Measurements from ENCODE around the gene HTT. TPM values are rescaled to one million over a fixed set of nuclear protein-coding genes. Genes with fewer than 3 reads are reported as not detected.

The HTT gene
- polyA plus RNA-seq, 1 donor from 2014 or later = 11.5 TPM

- H3K9me3 ChIP-seq (ENCODE audit: low read length) = no peaks in the 10 kb centered on the region
- H3K4me3 ChIP-seq (ENCODE audit: low read length) = no peak overlapping the region
- H3F3A ChIP-seq (ENCODE audit: insufficient read depth, low read length, poor library complexity, severe bottlenecking) = no peaks in the 10 kb centered on the region
- H3K9me2 ChIP-seq (ENCODE audit: insufficient read depth, low read length) = no peaks in the 10 kb centered on the region
- no peaks in the 10 kb centered on the region for H3K27me3 ChIP-seq (ENCODE audit: insufficient read depth, low read depth, low read length)
- H3K27ac ChIP-seq (ENCODE audit: low read length) = no peak overlapping the region
- H3K9ac ChIP-seq (ENCODE audit: low read length) = no peak overlapping the region
- H2AFZ ChIP-seq (ENCODE audit: low read depth, low read length) = no peak overlapping the region
- TF ChIP-seq SMC3 (conservative IDR thresholded peaks at IDR 0.05; ENCODE audit: poor library complexity) (no peak), REST (IDR thresholded peaks at IDR 0.05; ENCODE audit: borderline replicate concordance) (no peak), EZH2 (IDR thresholded peaks at IDR 0.05; ENCODE audit: borderline replicate concordance, insufficient read depth, low read length, poor library complexity, severe bottlenecking) (no peak), TAF1 (IDR thresholded peaks at IDR 0.05; ENCODE audit: low read depth) (no peak), CTCF (IDR thresholded peaks at IDR 0.05; ENCODE audit: poor library complexity, severe bottlenecking) (no peak), POLR2AphosphoS5 (IDR thresholded peaks at IDR 0.05) (no peak)
- H3K4me2 ChIP-seq (ENCODE audit: low read length) = no peak overlapping the region
- H3K79me2 ChIP-seq (replicated peaks; ENCODE audit: insufficient read depth, low read length) = no peaks in the 10 kb centered on the region
- H4K20me1 ChIP-seq (ENCODE audit: insufficient read depth) = no peaks in the 10 kb centered on the region
- no peaks in the 10 kb centered on the region for H3K36me3 ChIP-seq (ENCODE audit: insufficient read depth, low read length)
Measured at GRCh38 chr4:3041192-3042142, 33.0 kb upstream of the HTT start.

GRCh38 chr4:3042226-3042625 is 32.3 kb upstream of the HTT start:
- Histone ChIP-seq H3F3A (ENCODE audit: insufficient read depth, low read length, poor library complexity, severe bottlenecking) (no peaks in the 10 kb centered on the region), H4K20me1 (ENCODE audit: insufficient read depth) (no peaks in the 10 kb centered on the region), H3K4me2 (ENCODE audit: low read length) (no peak overlapping the region), H3K4me3 (ENCODE audit: low read length) (no peak overlapping the region), H3K27me3 (ENCODE audit: insufficient read depth, low read depth, low read length) (no peaks in the 10 kb centered on the region), H3K27ac (ENCODE audit: low read length) (no peak overlapping the region), H3K79me2 (replicated peaks; ENCODE audit: insufficient read depth, low read length) (no peaks in the 10 kb centered on the region), H3K9me3 (ENCODE audit: low read length) (no peaks in the 10 kb centered on the region), H3K36me3 (ENCODE audit: insufficient read depth, low read length) (no peaks in the 10 kb centered on the region), H2AFZ (ENCODE audit: low read depth, low read length) (no peak overlapping the region), H3K9me2 (ENCODE audit: insufficient read depth, low read length) (no peaks in the 10 kb centered on the region), H3K9ac (ENCODE audit: low read length) (no peak overlapping the region)
- TF ChIP-seq REST (IDR thresholded peaks at IDR 0.05; ENCODE audit: borderline replicate concordance) (no peak), EP300 (conservative IDR thresholded peaks at IDR 0.05; ENCODE audit: poor library complexity, severe bottlenecking) (no peak), POLR2AphosphoS5 (IDR thresholded peaks at IDR 0.05) (no peak), CTCF (IDR thresholded peaks at IDR 0.05; ENCODE audit: poor library complexity, severe bottlenecking) (no peak), RAD21 (conservative IDR thresholded peaks at IDR 0.05) (no peak), TAF1 (IDR thresholded peaks at IDR 0.05; ENCODE audit: low read depth) (no peak), SMC3 (conservative IDR thresholded peaks at IDR 0.05; ENCODE audit: poor library complexity) (no peak), EZH2 (IDR thresholded peaks at IDR 0.05; ENCODE audit: borderline replicate concordance, insufficient read depth, low read length, poor library complexity, severe bottlenecking) (no peak), MXI1 (conservative IDR thresholded peaks at IDR 0.05; ENCODE audit: poor library complexity, severe bottlenecking) (no peak)
